Ovary (tissue), 9 donors: ENCODE measurements around the gene FGGY. TPM values are rescaled to one million over a fixed set of nuclear protein-coding genes. Genes with fewer than 3 reads are reported as not detected.

ENCODE experiments used
- DNase-seq, 5 donors: peaks; one replicate each; pipeline ENCODE4 v3.0.0-alpha.2; 2019 to 2020
- H3K27ac ChIP-seq, 2 donors: fragments of 200-600 bp; one replicate each; pipeline versions ENCODE4 v1.5.1 to v1.8.0; 2019 to 2022
- H3K27me3 ChIP-seq: fragments of 200-600 bp; one replicate; pipeline ENCODE4 v1.8.0; 2022
- H3K36me3 ChIP-seq: fragments of 200-600 bp; sonication (generic); one replicate; pipeline ENCODE4 v1.5.1; 2019
- H3K4me1 ChIP-seq: one replicate; pipeline ENCODE4 v1.8.1; 2013; ENCODE audit warnings: mild to moderate bottlenecking, moderate library complexity; ENCODE audit not compliant: insufficient read depth
- H3K4me3 ChIP-seq: fragments of 200-600 bp; sonication (generic); one replicate; pipeline ENCODE4 v1.5.1; 2017
- H3K9me3 ChIP-seq, 2 donors: fragments of 200-600 bp in 1 of 2; sonication (generic) in 1 of 2; one replicate each; pipeline versions ENCODE4 v1.5.1 to v1.8.1; 2013 to 2019; ENCODE audit warnings: mild to moderate bottlenecking in 1 of 2, moderate library complexity in 1 of 2
- EP300 ChIP-seq: sonication (generic); formaldehyde crosslinking; IDR thresholded peaks from one replicate; pipeline ENCODE4 v1.6.1; 2017; ENCODE audit warnings: antibody characterized with exemption
- POLR2A ChIP-seq: fragments of 450-650 bp; IDR thresholded peaks from one replicate; pipeline ENCODE4 v1.6.1; 2017; ENCODE audit warnings: antibody characterized with exemption, mild to moderate bottlenecking, moderate library complexity
- WGBS, 3 donors: extraction: QIAGEN DNeasy Blood & Tissue Kit in 1 of 3; methylation state at CpG; one replicate each; pipeline versions ENCODE4 v1.1.5 to v1.1.7; 2013 to 2017; 5-methylcytosine and 5-hydroxymethylcytosine counted together
- intact Hi-C, 4 donors: fragments of 100-400 bp; cut with DNase I; formaldehyde crosslinking; loops; one replicate each; pipeline versions ENCODE4 v1.11.0 to v1.15.1; 2022 to 2023
- polyA plus RNA-seq, 2 donors: library from polyadenylated mRNA; stranded (reverse); fragments of 200-250 nt in 1 of 2; fragments of 350-450 nt in 1 of 2; fragmentation: Illumina TruSeq in 1 of 2; extraction: RNeasy Lipid Tissue Mini Kit (QIAGEN cat#74804) in 1 of 2; gene quantifications; one replicate each; pipeline ENCODE4 v1.2.3, GENCODE V29; 2013 to 2014
- total RNA-seq, 7 donors: library from RNA; depleted of rRNA in 2 of 7; stranded (reverse); fragments of >200 nt in 2 of 7; fragmentation: NEBNext Ultra II Directional in 3 of 7; extraction: Animal tissue kit (Norgen Biotek cat#: 25700) in 3 of 7; gene quantifications; one replicate each; pipeline versions ENCODE4 v1.1.0 to v1.2.4, GENCODE V29; 2016 to 2023
- TF ChIP-seq, protein P1 (sequence below), 3 donors: fragments of 450-650 bp in 2 of 3; fragments of 200-600 bp in 1 of 3; IDR thresholded peaks; one replicate each; pipeline versions ENCODE4 v1.5.1 to v1.8.0; 2016 to 2022; ENCODE audit warnings: antibody characterized with exemption in 3 of 3, mild to moderate bottlenecking in 1 of 3
- donor health status: DM: no; HTN: no; CAD: no; lungs with moderate emphysema.
- donor health status: DM: no; HTN: no; CAD: no.
- donor health status: Bipolar disorder and iron deficiency.
- donor health status: DM: yes; HTN: yes; CAD: no.
- donor health status: DM: no; HTN: no; CAD: no.
- donor health status: DM: yes; HTN: yes; CAD: no.

The FGGY gene
- total and polyA plus RNA-seq, 9 donors = 7.9 to 62.0 (median 44.7) TPM

DNA sequence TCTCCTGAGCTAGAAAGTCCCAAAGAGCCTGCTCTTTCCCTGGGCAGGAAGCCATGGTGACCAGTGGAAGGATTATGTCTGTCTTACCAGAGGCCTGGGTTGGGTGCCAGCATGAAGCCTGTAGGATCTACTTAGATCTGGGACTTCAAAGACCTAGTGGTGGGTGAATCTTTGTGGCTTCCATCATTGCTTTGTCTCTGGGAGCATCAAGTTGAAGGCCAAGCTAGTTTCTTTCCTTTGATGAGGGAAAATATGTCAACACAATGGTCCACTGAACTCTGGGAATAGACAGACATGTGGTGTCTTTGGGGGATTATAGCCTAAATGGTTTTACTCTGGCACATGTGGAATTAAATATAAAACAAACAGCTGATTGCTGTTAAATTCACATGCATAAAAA, 417.3 kb downstream of the FGGY start:
- intact Hi-C loops = no loop called here
- H3K36me3 ChIP-seq = no peaks in the 10 kb centered on the region
- DNase-seq = no peak
- H3K27me3 ChIP-seq = no peaks in the 10 kb centered on the region
- no peaks in the 10 kb centered on the region for H3K9me3 ChIP-seq
- no peak overlapping the region for H3K4me3 ChIP-seq
- TF ChIP-seq POLR2A (no peak), EP300 (no peak)
- TF ChIP-seq, protein P1, sequence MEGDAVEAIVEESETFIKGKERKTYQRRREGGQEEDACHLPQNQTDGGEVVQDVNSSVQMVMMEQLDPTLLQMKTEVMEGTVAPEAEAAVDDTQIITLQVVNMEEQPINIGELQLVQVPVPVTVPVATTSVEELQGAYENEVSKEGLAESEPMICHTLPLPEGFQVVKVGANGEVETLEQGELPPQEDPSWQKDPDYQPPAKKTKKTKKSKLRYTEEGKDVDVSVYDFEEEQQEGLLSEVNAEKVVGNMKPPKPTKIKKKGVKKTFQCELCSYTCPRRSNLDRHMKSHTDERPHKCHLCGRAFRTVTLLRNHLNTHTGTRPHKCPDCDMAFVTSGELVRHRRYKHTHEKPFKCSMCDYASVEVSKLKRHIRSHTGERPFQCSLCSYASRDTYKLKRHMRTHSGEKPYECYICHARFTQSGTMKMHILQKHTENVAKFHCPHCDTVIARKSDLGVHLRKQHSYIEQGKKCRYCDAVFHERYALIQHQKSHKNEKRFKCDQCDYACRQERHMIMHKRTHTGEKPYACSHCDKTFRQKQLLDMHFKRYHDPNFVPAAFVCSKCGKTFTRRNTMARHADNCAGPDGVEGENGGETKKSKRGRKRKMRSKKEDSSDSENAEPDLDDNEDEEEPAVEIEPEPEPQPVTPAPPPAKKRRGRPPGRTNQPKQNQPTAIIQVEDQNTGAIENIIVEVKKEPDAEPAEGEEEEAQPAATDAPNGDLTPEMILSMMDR (IDR thresholded peaks at IDR 0.05) = no peak
- no peaks in the 10 kb centered on the region for H3K4me1 ChIP-seq
- H3K27ac ChIP-seq = no peak overlapping the region

DNA sequence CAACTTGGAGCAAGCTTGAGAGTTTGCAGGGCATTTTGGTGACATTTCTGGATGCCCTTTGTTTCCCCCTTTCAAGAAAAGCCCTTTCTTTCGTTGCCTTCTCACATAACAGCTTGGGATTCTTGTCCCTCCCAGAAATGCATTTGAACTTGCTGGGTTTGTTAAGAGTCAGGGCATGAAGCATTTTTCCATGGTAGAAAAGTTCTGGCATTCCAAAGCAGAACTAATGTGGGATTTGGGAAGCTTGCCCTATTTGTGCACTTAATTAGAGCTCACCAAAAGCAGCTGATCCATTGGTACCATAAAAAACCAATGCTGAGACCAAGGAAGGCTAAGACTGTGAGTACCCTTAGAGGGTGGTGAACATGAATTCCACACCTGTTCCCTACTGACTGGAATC, 418.1 kb downstream of the FGGY start:
- TF ChIP-seq, protein P1 (IDR thresholded peaks at IDR 0.05) = no peak
- no peak for TF ChIP-seq EP300
- Histone ChIP-seq H3K9me3 (no peaks in the 10 kb centered on the region), H3K27ac (no peak overlapping the region), H3K27me3 (no peaks in the 10 kb centered on the region), H3K36me3 (no peaks in the 10 kb centered on the region), H3K4me3 (no peak overlapping the region), H3K4me1 (no peaks in the 10 kb centered on the region)
- intact Hi-C loops = no loop called here
- 29 to 55% (median 35%) methylated on average over 1 of the region's 1 CpG for WGBS, 3 donors
- no peak for DNase-seq

GRCh38 chr1:59716832-59717231, 419.9 kb downstream of the FGGY start:
- 89 to 92% (median 91%) methylated on average over 3 of the region's 3 CpGs for WGBS, 3 donors
- H3K9me3 ChIP-seq = no peaks in the 10 kb centered on the region
- no peak for TF ChIP-seq EP300
- TF ChIP-seq POLR2A = no peak
- DNase-seq = no peak
- no peak overlapping the region for H3K4me3 ChIP-seq
- intact Hi-C loops = no loop called here
- no peaks in the 10 kb centered on the region for H3K4me1 ChIP-seq
- no peaks in the 10 kb centered on the region for H3K27me3 ChIP-seq
- H3K36me3 ChIP-seq = no peaks in the 10 kb centered on the region
- no peak overlapping the region for H3K27ac ChIP-seq

GRCh38 chr1:59718064-59718988, 421.4 kb downstream of the FGGY start:
- TF ChIP-seq POLR2A = no peak
- no peak for TF ChIP-seq EP300
- TF ChIP-seq, protein P1 (IDR thresholded peaks at IDR 0.05) = no peak
- 87 to 92% (median 89%) methylated on average over 7 of the region's 7 CpGs for WGBS, 3 donors
- Histone ChIP-seq H3K4me1 (no peaks in the 10 kb centered on the region), H3K36me3 (no peaks in the 10 kb centered on the region), H3K4me3 (no peak overlapping the region), H3K9me3 (no peaks in the 10 kb centered on the region), H3K27me3 (no peaks in the 10 kb centered on the region), H3K27ac (no peak overlapping the region)
- intact Hi-C loops = no loop called here
- DNase-seq = no peak

DNA sequence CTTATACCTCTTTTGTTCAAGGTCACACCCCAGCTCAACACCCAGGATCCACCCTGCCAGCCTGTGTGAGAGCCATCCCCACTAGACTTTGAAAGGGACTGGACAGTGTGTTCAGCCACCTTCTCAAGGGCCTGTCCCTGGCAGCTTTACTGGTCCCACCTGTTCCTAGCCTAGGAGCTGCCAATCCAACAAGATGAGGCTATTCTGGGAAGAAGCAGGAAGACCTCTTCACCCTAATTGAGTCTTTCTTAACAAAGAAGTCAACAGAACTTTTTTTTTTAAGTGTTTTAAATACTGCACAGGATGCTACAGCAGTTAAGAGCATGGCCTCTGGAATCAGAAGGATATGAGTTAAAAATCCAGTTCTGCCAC, 422.1 kb downstream of the FGGY start:
- intact Hi-C loops = no loop called here
- DNase-seq = no peak
- TF ChIP-seq EP300 = no peak
- TF ChIP-seq, protein P1 (IDR thresholded peaks at IDR 0.05) = no peak
- TF ChIP-seq POLR2A = no peak
- no peaks in the 10 kb centered on the region for H3K27me3 ChIP-seq
- no peaks in the 10 kb centered on the region for H3K4me1 ChIP-seq
- H3K4me3 ChIP-seq = no peak overlapping the region
- H3K36me3 ChIP-seq = no peaks in the 10 kb centered on the region
- no peak overlapping the region for H3K27ac ChIP-seq
- no peaks in the 10 kb centered on the region for H3K9me3 ChIP-seq
